ENCODE data around the gene ABHD18. TPM values are rescaled to one million over a fixed set of nuclear protein-coding genes. Genes with fewer than 3 reads are reported as not detected.
A peak's percentile ranks its signal among the peaks of the same experiment; 100 is the strongest.
"Not testable (repeated sequence)": the region's sequence is repeated elsewhere in the genome, so short reads cannot be mapped to it uniquely, and the experiment has no call there.

Gene ABHD18
- total RNA-seq, 4 donors from 2014 or later = 6.5 to 10.0 (median 8.4) TPM

- peak overlapping the region; percentile 87 to 97 (median 94) for H3K27ac ChIP-seq
- no peak for ATAC-seq
- H3K4me1 ChIP-seq = peaks cover 0 to 59% (median 0%) of the 10 kb centered on the region in 3 donors
- H3K4me3 ChIP-seq = peak overlapping the region; percentile 45 to 81
- WGBS, 2 donors (ENCODE audit: low coverage in 1 of 2) = 0% methylated on average over 1 to 9 of the region's 15 CpGs
- H3K36me3 ChIP-seq = no peaks in the 10 kb centered on the region
- TF ChIP-seq POLR2AphosphoS5 (IDR thresholded peaks at IDR 0.05) = no peak
- no peak for TF ChIP-seq EP300 (IDR thresholded peaks at IDR 0.05)
- no peak for TF ChIP-seq CTCF (IDR thresholded peaks at IDR 0.05)
- TF ChIP-seq POLR2A (IDR thresholded peaks at IDR 0.05) = no peak
- H3K27me3 ChIP-seq = no peaks in the 10 kb centered on the region
- no peaks in the 10 kb centered on the region for H3K9me3 ChIP-seq
Observed at GRCh38 chr4:127965803-127966175, 583 bp downstream of the ABHD18 start.

GRCh38 chr4:127967141-127967775 lies 2.1 kb downstream of the ABHD18 start:
- H3K4me3 ChIP-seq = no peak overlapping the region

GRCh38 chr4:127968586-127968985 lies 3.4 kb downstream of the ABHD18 start:
- H3K27me3 ChIP-seq = no peaks in the 10 kb centered on the region
- H3K4me1 ChIP-seq = peaks cover 0 to 44% (median 0%) of the 10 kb centered on the region in 3 donors
- ATAC-seq = no peak
- no peaks in the 10 kb centered on the region for H3K9me3 ChIP-seq
- no peak overlapping the region for H3K27ac ChIP-seq
- 50 to 83% methylated on average over 1 to 2 of the region's 2 CpGs for WGBS, 2 donors (ENCODE audit: low coverage in 1 of 2)
- no peak for TF ChIP-seq POLR2AphosphoS5 (IDR thresholded peaks at IDR 0.05)
- no peak for TF ChIP-seq POLR2A (IDR thresholded peaks at IDR 0.05)
- no peak for TF ChIP-seq CTCF (IDR thresholded peaks at IDR 0.05)
- TF ChIP-seq EP300 (IDR thresholded peaks at IDR 0.05) = no peak
- no peaks in the 10 kb centered on the region for H3K36me3 ChIP-seq
- no peak overlapping the region for H3K4me3 ChIP-seq

More at GRCh38 chr4:127967141-127967775, 2.1 kb downstream of the ABHD18 start:
- H3K27me3 ChIP-seq = no peaks in the 10 kb centered on the region
- H3K9me3 ChIP-seq = no peaks in the 10 kb centered on the region
- no peak overlapping the region for H3K27ac ChIP-seq
- no peak for TF ChIP-seq EP300 (IDR thresholded peaks at IDR 0.05)
- 100% methylated on average over 1 of the region's 1 CpG for WGBS, 2 donors (ENCODE audit: low coverage in 1 of 2)
- H3K36me3 ChIP-seq = no peaks in the 10 kb centered on the region
- H3K4me1 ChIP-seq = peaks cover 0 to 57% (median 0%) of the 10 kb centered on the region in 3 donors
- no peak for ATAC-seq

GRCh38 chr4:127970925-127971324 lies 5.7 kb downstream of the ABHD18 start:
- H3K4me3 ChIP-seq, H3K9me3 ChIP-seq, ATAC-seq, H3K36me3 ChIP-seq, H3K27ac ChIP-seq, H3K27me3 ChIP-seq: not testable (repeated sequence)
- H3K4me1 ChIP-seq = peaks cover 0 to 32% (median 0%) of the 10 kb centered on the region in 3 donors
- 37 to 64% methylated on average over 4 of the region's 4 CpGs for WGBS, 2 donors (ENCODE audit: low coverage in 1 of 2)

- Histone ChIP-seq H3K27me3 (no peaks in the 10 kb centered on the region), H3K36me3 (peaks cover 0 to 5% of the 10 kb centered on the region in 2 donors), H3K9me3 (no peaks in the 10 kb centered on the region), H3K27ac (no peak overlapping the region), H3K4me1 (peaks cover 0 to 5% (median 0%) of the 10 kb centered on the region in 3 donors), H3K4me3 (no peak overlapping the region)
- WGBS, 2 donors (ENCODE audit: low coverage in 1 of 2) = 96 to 100% methylated on average over 2 of the region's 2 CpGs
- no peak for TF ChIP-seq POLR2AphosphoS5 (IDR thresholded peaks at IDR 0.05)
- no peak for TF ChIP-seq POLR2A (IDR thresholded peaks at IDR 0.05)
- ATAC-seq = no peak
Observed at GRCh38 chr4:127975121-127975770, 10.0 kb downstream of the ABHD18 start.

GRCh38 chr4:127978930-127979329 lies 13.7 kb downstream of the ABHD18 start:
- no peak for ATAC-seq
- no peak overlapping the region for H3K4me3 ChIP-seq
- H3K9me3 ChIP-seq = no peaks in the 10 kb centered on the region
- no peaks in the 10 kb centered on the region for H3K27me3 ChIP-seq
- H3K27ac ChIP-seq = no peak overlapping the region
- WGBS, 2 donors (ENCODE audit: low coverage in 1 of 2) = 79 to 100% methylated on average over 2 of the region's 2 CpGs
- no peak for TF ChIP-seq POLR2AphosphoS5 (IDR thresholded peaks at IDR 0.05)
- no peak for TF ChIP-seq POLR2A (IDR thresholded peaks at IDR 0.05)
- TF ChIP-seq CTCF (IDR thresholded peaks at IDR 0.05) = no peak
- no peak for TF ChIP-seq EP300 (IDR thresholded peaks at IDR 0.05)
- H3K36me3 ChIP-seq = peaks cover 0 to 13% of the 10 kb centered on the region in 2 donors
- no peaks in the 10 kb centered on the region for H3K4me1 ChIP-seq

Measured in gastroesophageal sphincter (tissue), 4 donors.